ENCODE results near the gene PJA1. TPM values are rescaled to one million over a fixed set of nuclear protein-coding genes. Genes with fewer than 3 reads are reported as not detected.

The PJA1 gene
- total RNA-seq, 4 donors from 2014 or later: 2.5 to 9.6 (median 7.6) TPM

DNA sequence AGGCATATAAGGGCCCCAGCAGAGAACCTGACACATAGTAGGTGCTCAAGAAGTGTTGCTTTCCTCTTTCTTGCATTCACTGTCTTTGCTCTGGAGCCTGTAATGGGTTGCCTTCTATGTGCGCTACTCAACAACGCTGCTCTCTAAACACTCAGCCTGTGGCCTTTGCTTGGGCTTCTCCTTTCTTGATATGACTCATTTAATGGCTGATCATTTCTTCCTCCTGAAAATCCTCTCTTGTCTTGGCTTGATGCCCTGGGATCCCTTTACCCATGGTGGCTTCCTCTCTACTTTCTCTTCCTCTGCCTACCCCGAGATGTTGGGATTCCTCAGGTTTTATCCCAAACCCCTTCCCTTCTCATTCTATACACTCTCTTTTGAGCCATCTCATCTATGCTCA lies 19.9 kb upstream of the PJA1 start:
- H3K27ac ChIP-seq: no peak overlapping the region
- H3K9me3 ChIP-seq: no peaks in the 10 kb centered on the region
- no peaks in the 10 kb centered on the region for H3K4me1 ChIP-seq
- intact Hi-C loops (cut with DNase I; ENCODE audit: low total_unique reads) (no loop called here), in situ Hi-C loops (cut with MboI; ENCODE audit: low sequenced_read_pairs in 4 of 4) (no loop called here)
- no peaks in the 10 kb centered on the region for H3K27me3 ChIP-seq
- H3K36me3 ChIP-seq: no peaks in the 10 kb centered on the region
- DNase-seq (no peak), ATAC-seq (no peak)
- TF ChIP-seq, protein P1, sequence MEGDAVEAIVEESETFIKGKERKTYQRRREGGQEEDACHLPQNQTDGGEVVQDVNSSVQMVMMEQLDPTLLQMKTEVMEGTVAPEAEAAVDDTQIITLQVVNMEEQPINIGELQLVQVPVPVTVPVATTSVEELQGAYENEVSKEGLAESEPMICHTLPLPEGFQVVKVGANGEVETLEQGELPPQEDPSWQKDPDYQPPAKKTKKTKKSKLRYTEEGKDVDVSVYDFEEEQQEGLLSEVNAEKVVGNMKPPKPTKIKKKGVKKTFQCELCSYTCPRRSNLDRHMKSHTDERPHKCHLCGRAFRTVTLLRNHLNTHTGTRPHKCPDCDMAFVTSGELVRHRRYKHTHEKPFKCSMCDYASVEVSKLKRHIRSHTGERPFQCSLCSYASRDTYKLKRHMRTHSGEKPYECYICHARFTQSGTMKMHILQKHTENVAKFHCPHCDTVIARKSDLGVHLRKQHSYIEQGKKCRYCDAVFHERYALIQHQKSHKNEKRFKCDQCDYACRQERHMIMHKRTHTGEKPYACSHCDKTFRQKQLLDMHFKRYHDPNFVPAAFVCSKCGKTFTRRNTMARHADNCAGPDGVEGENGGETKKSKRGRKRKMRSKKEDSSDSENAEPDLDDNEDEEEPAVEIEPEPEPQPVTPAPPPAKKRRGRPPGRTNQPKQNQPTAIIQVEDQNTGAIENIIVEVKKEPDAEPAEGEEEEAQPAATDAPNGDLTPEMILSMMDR (IDR thresholded peaks at IDR 0.05 in 4 of 5, conservative IDR thresholded peaks at IDR 0.05 in 1 of 5): no peak
- TF ChIP-seq POLR2A (IDR thresholded peaks at IDR 0.05): no peak
- no peak overlapping the region for H3K4me3 ChIP-seq

DNA sequence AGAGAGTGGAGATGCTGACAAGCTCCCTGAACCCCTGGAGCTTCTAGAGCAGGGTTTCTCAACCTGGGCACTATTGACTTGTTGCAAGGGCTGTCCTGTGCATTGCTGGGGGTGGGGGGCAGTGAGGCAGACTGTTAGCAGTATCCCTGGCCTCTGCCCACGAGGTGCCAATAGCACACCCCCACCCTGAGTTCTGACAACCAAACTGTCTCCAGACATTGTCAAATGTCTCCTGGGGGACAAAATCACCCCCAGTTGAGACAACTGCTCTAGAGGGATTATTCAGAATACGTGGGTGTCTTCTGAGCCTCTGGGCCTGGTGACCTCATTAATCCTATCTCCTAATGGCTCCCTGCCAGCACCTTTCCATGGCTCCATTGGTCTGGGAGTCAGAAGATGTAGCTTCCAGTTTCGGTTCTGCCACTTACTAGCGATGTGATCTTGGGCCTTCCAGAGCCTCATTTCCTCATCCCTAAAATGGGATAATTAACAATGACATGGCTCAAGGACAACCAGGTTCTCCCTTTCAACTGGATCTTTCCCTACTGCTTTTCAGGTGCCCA lies 17.6 kb upstream of the PJA1 start:
- Histone ChIP-seq H3K4me3 (no peak overlapping the region), H3K27ac (no peak overlapping the region), H3K4me1 (no peaks in the 10 kb centered on the region), H3K36me3 (no peaks in the 10 kb centered on the region), H3K9me3 (no peaks in the 10 kb centered on the region), H3K27me3 (no peaks in the 10 kb centered on the region)
- TF ChIP-seq POLR2A (IDR thresholded peaks at IDR 0.05): no peak
- TF ChIP-seq, protein P1 (IDR thresholded peaks at IDR 0.05 in 4 of 5, conservative IDR thresholded peaks at IDR 0.05 in 1 of 5): no peak
- no peak for DNase-seq
- no peak for ATAC-seq
- in situ Hi-C loops (cut with MboI; ENCODE audit: low sequenced_read_pairs in 4 of 4) (no loop called here), intact Hi-C loops (cut with DNase I; ENCODE audit: low total_unique reads) (no loop called here)

DNA sequence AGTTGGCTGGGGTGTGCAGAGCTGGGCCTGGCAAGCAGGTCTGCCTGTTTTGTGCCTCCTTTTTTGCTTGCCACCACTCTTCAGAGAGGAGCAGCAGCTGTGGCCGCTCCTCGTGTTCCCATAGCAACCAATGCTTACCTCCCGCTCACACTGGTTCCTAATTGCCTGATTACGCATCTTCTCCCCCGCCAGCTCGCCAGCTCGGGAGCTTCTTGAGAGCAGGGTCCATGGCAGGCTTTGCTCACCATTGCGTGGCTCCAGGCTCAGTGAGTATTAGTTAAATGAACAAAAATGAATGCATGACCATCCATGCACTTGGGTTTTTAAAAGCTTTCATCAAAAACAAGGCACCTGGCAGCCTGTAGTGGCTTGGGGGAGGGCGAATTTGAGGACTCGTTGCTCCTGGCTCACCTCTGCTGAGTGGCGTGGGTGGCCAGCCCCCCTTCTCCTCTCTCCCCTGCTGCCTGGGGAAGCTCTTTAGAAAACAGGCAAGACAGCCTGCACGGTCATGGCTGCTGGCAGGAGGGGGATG lies 14.2 kb upstream of the PJA1 start:
- H3K4me1 ChIP-seq: no peaks in the 10 kb centered on the region
- DNase-seq (no peak), ATAC-seq (no peak)
- peaks cover 0 to 9% (median 0%) of the 10 kb centered on the region in 3 donors for H3K27me3 ChIP-seq
- intact Hi-C loops (cut with DNase I; ENCODE audit: low total_unique reads) (no loop called here), in situ Hi-C loops (cut with MboI; ENCODE audit: low sequenced_read_pairs in 4 of 4) (no loop called here)
- H3K4me3 ChIP-seq: no peak overlapping the region
- TF ChIP-seq, protein P1 (IDR thresholded peaks at IDR 0.05 in 4 of 5, conservative IDR thresholded peaks at IDR 0.05 in 1 of 5): no peak
- no peak for TF ChIP-seq POLR2A (IDR thresholded peaks at IDR 0.05)
- H3K36me3 ChIP-seq: no peaks in the 10 kb centered on the region
- H3K9me3 ChIP-seq: no peaks in the 10 kb centered on the region
- H3K27ac ChIP-seq: no peak overlapping the region

DNA sequence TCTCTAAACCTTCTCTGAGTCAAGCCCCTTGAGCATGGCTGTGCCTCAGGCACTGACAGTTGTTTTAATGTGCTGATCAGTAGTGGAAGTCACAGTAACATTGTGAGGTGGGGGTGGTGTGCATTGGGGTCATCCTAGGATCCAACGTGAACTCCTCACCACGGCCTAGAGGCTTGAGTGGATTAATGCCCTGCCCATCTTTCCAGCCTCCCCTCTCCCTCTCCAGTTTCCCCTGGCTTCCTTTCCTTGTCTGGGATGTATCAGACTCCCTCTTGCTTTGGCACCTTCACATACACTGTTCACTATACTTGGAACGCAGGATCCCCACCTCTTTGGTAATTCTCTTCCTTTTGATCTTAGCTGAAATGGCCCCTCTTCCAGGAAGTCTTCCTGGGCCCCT lies 13.3 kb upstream of the PJA1 start:
- no peak for TF ChIP-seq POLR2A (IDR thresholded peaks at IDR 0.05)
- TF ChIP-seq, protein P1 (IDR thresholded peaks at IDR 0.05 in 4 of 5, conservative IDR thresholded peaks at IDR 0.05 in 1 of 5): no peak
- DNase-seq: no peak
- no peak for ATAC-seq
- Histone ChIP-seq H3K27me3 (peaks cover 0 to 9% (median 0%) of the 10 kb centered on the region in 3 donors), H3K27ac (no peak overlapping the region), H3K4me3 (no peak overlapping the region), H3K4me1 (no peaks in the 10 kb centered on the region), H3K36me3 (no peaks in the 10 kb centered on the region), H3K9me3 (no peaks in the 10 kb centered on the region)
- in situ Hi-C loops (cut with MboI; ENCODE audit: low sequenced_read_pairs in 4 of 4): no loop called here
- intact Hi-C loops (cut with DNase I; ENCODE audit: low total_unique reads): no loop called here

Measured in gastrocnemius medialis (tissue), 4 donors.